Activated CD4-positive, alpha-beta T cell treated with anti-CD3 and anti-CD28 coated beads, Interleukin-2, Interleukin-6, amounts not matched to agents 100 ng/mL and 50 ng/mL, durations not matched to agents 16 hours and 8 hours (primary cell): Measurements from ENCODE around the gene TSPY10.
"Not testable (repeated sequence)": the region's sequence is repeated elsewhere in the genome, so short reads cannot be mapped to it uniquely, and the experiment has no call there.

ENCODE experiments used
- DNase-seq: peaks from one replicate; pipeline ENCODE4 v3.0.0-alpha.2; 2020

The TSPY10 gene

DNA sequence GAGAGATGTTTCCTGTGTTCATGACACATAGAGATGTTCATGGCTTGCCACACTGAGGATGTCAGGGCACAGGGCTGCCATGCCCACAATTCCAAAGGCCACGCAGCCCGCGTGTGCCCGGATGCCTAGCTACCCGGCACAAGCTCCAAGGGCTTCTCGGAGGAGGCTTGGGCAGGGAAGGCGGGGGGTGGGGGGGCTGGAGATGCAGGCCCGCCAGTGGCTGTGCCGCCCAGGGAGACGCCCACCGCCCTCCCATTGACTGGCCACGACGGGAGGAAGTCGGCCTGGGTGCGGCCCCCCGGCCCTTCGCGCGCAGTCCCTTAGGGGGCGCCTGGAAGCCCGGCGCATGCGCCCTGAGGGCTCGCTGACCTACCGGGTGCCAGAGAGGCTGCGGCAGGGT is at the start of gene TSPY10:
Gene TSPY10, plus strand, starts transcription at position 301 of the 400 bp plus-strand sequence. Its CDS starts 46 bp downstream, at position 347.
- not testable (repeated sequence) for DNase-seq

- not testable (repeated sequence) for DNase-seq
Measured at GRCh38 chrY:9486967-9487366, 40.7 kb upstream of the TSPY10 start, which contains the start of gene TSPY9. Gene TSPY9 (plus strand): TSS chrY:9487267. CDS start chrY:9487313, 46 bp downstream.

GRCh38 chrY:9504396-9504795 is 23.3 kb upstream of the TSPY10 start:
- not testable (repeated sequence) for DNase-seq

DNA sequence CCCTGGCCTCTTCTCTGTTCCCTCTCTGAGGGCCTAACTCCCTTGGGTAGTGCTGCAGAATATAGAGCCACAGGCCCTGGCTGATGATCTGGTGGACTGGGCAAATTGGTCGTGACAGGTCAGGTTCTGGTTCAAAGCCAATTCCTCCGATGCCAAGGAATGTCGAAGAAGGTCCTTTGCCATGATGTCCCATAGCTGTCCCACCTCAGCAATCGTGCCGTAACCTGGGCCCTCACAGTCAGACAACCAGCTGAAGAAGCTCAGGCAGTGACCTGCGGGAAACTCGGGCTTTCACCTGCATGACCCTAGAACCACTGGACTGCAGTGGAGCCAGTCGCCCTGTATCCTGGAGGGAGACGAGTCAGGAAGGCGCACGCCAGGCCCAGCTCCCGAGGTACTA is 11.4 kb upstream of the TSPY10 start:
- DNase-seq, result not testable (repeated sequence)
